DMS 273 treated with DMSO at 0.1 percent for 48 hours (cell line): ENCODE data around the gene LILRB2.
"Not testable (repeated sequence)": the region's sequence is repeated elsewhere in the genome, so short reads cannot be mapped to it uniquely, and the experiment has no call there.

ENCODE experiments used
- DNase-seq: peaks from one replicate; lab custom pipeline; 2025; lab: John Stamatoyannopoulos, UW

The LILRB2 gene

DNA sequence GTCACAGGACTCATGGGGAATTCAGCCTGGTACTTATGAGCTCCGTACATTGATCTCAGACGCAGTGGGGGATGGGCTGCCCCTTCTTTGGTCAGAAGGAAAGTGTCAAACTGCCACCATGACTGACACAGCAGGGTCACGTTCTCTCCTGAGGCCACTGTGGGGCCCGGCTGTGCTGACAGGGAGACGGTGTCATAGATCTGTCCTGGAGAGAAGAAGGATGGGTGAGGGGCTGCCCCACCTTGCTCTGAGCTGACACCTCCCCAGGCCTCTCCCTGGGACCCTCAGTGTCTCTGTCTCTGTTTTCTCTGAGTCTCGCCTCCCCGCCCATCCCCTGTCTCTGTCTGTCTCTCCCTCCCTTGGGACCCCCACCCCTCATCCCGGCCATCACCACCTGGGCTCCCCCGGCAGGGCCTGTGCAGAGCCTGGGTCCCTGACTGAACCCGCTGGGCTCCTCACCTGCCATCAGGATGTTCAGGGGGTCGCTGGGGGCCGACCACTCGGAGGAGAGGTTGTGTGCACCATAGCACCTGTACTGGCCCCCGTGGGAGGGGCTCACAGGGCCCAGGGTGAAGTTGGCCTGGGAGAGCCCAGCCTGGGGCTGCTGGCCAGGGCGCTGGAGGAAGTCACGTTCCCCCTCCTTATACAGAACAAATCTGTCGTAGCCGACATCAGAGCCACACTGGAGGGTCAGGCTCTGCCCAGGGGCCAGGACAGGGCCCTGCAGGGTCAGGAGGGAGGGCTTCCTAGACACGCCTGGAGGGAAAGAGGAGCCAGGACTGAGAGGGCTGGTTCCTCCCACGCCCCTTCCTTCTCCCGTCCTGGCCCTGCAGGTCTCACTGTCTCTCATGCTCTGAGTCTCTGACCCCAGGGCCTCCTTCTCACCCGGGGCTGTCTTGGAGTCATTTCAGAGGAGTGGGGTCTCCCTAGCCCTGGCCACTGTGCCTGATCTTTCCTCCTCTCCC lies 40.3 kb downstream of the LILRB2 start:
- DNase-seq: not testable (repeated sequence)

DNA sequence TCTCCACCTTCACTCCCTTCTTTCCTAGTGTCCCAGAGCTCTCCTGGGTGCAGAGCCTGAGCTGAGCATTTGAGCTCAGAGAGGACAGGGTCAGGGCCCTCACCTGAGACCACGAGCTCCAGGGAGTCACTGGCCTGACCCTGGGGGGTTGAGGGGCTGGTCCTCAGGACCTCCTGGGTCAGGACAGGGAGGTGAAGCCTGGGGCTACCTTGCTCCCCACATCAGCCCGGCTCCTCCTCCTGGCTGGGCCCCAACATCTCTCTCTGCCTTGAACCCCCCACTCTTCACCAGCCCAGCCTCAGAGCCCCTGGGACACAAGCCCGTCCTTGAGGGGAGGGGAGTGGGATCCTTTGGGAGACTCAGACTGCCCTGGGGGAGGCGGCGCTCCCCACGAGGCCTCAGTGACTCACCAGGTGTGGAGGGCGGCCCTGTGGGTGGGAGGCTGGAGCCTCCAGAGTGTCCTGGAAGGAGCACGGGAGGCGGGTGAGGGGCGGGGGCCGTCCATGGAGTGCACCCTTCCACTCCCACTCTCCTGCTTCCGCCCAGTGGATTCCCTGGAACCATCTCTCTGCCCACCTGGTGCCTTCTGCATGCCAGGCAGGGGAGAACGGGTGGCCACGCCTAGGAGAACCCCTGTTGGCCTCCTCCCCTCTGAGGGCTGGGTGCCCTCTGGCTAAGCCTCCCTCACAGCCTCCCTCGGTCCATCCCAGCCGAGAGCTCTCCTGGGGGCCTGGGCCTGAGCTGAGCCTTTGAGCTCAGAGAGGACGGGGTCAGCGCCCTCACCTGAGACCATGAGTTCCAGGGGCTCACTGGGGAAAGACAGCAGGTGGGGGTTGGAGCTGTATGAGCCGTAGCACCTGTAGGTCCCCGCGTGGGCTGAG lies 41.2 kb downstream of the LILRB2 start:
- DNase-seq: not testable (repeated sequence)

DNA sequence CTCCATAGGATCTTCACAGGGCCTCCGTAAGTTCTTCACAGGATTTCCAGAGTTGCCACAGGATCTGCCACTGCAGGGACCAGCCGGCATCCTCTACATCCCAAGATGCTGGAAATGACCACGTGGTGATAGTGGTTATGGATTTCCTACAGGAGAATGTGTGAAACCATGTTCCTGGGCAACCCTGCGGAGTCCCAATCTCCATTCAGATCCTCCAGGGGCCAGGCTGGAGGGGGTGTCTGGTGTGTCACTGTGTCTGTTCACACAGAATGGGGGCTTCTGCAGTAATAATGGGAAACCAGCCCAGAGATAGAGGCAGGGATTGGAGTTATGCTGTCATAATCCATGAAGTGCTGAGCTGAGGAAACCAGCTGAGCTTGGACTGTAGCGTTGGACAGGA lies 47.0 kb downstream of the LILRB2 start:
- DNase-seq: no peak

DNA sequence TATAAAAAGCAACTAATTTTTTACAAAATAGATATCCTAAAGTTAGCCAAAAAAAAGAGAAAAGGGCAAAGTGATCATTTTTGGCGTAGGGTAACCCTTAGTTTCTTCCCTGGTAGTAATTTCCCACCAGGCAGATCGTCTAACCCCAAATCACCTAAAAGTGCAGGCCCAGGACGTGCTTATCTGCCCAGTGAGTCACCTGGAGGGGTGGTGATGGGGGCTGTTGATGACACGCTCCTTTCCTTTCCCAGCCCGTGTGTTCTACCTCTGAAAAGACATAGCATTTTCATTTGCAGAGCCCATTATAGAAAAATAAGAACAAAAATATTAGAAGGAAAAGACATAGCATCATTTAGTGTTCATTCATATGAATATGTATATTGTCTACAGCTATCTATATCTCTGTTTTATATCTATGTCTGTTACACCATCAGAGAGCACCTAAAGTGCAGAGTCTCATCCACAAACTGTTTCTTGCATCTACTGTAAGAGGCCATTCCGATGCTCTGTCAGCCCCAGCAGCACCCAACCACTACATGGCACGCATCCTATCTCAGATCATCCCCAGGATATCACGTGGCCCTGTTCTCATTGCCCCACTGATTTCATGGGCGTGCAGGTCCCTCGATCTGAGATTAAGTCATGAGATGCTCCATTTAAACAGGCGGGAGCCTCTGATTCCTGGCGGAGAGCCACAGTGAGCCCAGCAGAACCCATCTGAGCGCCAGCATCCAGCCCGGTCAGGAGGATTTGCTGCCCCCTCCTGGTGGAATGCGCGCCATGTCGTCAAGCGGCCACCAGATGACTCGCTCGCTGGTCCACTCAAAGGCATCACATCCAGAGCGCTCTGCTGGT lies 49.6 kb downstream of the LILRB2 start:
- peak; percentile 65 for DNase-seq

DNA sequence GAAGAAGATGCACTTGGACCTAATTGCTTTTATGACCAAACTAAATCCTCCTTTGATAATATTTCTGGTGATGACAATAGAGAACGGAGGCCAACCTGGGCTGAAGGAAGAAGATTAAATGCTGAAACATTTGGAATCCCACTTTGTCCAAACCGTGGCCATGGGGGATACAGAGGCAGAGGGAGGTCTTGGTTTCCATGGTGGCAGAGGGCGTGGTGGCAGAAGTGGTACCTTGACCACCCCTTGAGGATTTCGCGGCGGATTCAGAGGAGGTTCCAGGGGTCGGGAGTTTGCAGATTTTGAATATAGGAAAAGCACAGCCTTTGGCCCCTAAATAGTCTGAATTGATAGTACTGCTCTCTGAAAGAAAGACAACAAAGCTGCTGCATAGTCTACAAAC lies 50.9 kb downstream of the LILRB2 start:
- DNase-seq: no peak

DNA sequence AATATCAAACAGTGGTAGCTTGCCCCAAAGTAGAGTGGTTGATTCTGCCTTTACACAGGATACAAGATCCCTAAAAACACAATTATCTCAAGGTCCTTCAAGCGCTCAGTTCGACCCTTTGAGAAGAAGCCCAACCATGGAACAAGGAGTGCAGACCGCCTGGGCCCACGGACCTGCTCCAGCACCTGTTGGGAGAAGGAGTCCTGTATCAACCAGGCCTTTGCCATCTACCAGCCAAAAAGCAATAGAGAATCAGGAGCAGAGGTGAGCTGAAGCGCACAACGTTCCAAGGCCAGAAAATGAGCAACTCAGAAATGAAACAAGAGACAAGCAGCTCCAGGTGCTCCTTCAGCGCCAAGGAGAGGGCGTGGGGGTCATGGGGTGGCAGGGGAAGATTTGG lies 51.8 kb downstream of the LILRB2 start:
- no peak for DNase-seq

DNA sequence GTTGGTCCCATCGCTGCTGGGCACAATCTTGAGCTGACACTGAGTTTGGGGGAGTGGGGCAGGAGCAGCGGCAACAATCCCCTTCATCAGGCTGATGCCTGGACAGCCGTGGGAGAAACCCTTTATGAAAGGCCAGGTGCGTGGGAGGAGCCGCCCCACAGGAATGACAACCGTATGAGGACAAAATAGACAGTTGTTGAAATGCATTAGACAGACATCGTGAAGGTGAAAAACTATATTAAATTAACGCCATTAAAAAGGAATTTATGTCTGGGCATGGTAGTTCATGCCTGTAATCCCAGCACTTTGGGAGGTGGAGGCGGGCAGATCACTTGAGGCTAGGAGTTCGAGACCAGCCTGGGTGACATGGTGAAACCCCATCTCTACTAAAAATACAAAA lies 56.3 kb downstream of the LILRB2 start:
- not testable (repeated sequence) for DNase-seq

DNA sequence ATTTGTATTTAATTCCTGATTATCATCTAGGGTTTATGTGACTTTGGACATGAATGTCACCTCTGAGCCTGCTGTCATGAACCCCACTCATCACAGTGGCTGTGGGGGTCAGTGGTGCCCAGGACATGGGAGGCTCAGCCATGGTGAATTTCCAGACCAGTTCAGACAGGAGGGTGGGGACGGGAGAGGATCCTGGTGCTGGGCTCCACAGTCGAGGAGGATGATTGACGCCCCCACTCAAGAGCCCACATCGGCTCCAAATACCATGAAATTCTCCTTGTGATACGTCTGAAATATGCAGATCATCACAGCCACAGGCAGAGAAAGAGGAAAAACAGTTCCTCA lies 57.0 kb downstream of the LILRB2 start:
- DNase-seq: not testable (repeated sequence)
